Sciatic nerve (tissue), 2 donors: Measurements from ENCODE around the gene SARS2. TPM values are rescaled to one million over a fixed set of nuclear protein-coding genes. Genes with fewer than 3 reads are reported as not detected.

ENCODE experiments used
- ATAC-seq: fragments of 200-7000 bp; cut with Tn5 transposase; one replicate; pipeline ENCODE4 v1.9.1; 2020; ENCODE audit warnings: mild to moderate bottlenecking, moderate library complexity
- DNase-seq: peaks from one replicate; pipeline ENCODE4 v3.0.0-alpha.2; 2020; ENCODE audit warnings: low spot score
- intact Hi-C: fragments of 100-400 bp; cut with DNase I; formaldehyde crosslinking; loops from one replicate; pipeline ENCODE4 v1.14.2; 2022
- total RNA-seq: library from RNA; stranded (reverse); fragmentation: NEBNext Ultra II Directional; extraction: Animal tissue kit (Norgen Biotek cat#: 25700); gene quantifications from one replicate; pipeline ENCODE4 v1.2.1, GENCODE V29; 2021
- donor health status: DM: no; HTN: no; CAD: no.
- donor health status: DM: no; HTN: no; CAD: no.

SARS2 gene
- total RNA-seq, 1 donor from 2014 or later: 17.9 TPM

DNA sequence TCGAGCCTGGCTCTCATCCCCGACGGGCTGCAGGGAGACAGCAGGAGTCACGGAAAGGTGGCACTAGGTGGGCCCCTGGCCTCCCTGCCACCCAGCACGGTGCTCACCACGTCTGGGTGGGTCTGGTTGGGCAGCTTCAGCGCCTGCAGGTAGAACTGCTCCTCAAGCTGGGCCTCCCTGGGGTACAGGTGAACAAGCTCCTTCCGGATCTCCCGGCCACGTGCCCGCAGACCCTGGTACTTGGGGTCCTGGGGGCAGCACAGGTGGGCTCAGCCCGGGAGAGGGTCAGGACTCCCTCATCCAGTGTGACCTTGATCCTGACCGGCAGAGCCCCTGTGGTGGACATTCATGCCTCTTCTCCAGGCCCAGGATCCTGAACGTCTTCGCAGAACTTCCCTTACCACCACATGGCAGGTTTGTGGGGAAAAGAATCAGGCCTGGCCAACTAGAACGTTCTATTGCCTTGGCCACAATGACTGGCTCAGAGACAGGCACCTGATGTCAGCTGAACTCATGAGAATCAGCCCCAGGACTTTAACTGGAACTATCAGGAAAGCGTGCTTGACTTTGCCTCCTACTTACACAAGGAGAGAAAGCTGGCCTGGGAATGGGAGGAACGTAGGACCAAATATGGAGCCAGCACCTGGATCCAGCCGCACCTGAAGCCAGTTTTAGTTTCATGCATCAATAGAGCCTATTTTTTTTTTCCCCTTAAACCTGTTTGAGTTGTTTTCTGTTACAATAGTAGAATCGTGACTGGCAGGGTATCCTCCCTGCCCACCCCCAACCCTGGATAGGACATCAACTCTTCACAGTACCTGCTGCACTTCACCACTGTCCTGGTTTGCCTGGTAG, 8.9 kb downstream of the SARS2 start:
- intact Hi-C loops: loop anchor here (10.0 kb wide), 1 partner anchor 407 kb away; no protein-coding TSS in a partner anchor
- no peak for ATAC-seq
- no peak for DNase-seq

DNA sequence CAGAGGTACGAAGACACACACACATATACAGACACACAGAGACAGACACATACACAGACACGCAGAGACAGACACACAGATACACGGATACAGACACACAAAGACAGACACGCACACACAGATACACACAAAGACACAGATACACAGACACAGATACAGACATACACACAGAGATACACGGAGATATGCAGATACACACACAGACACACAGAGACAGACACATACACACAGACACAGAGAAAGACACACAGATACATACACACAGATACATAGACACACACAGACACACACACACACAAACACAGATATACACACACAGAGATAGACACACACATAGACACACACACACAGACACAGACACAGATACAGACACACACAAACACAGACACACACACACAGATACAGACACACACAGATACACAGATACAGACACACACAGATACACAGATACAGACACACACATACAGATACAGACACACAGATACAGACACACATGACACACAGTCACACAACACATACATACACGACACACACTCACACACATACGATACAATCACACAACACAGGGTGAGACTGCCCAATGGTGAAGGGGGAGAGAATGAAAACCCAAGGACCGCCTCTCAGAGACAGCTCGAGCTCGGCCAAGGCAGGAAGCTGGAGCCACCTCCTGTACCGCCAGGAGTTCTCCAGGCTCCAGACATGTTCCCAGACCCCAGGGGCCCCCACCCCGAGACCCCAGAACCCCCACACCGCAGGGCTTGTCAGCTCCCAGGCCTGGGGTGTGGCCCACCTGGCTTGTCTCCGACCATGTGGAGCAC, 9.8 kb downstream of the SARS2 start:
- no peak for DNase-seq
- intact Hi-C loops: loop anchor here (10.0 kb wide), 1 partner anchor 406 kb away; no protein-coding TSS in a partner anchor
- no peak for ATAC-seq

GRCh38 chr19:38919837-38920601, 10.5 kb downstream of the SARS2 start:
- ATAC-seq: no peak
- no peak for DNase-seq
- intact Hi-C loops: loop anchor here (10.0 kb wide), 1 partner anchor 405 kb away; no protein-coding TSS in a partner anchor

GRCh38 chr19:38918526-38918925, 12.0 kb downstream of the SARS2 start:
- intact Hi-C loops: no loop called here
- no peak for ATAC-seq
- DNase-seq: no peak

- ATAC-seq (no peak), DNase-seq (no peak)
- intact Hi-C loops: no loop called here
Observed at GRCh38 chr19:38917921-38918491, 12.6 kb downstream of the SARS2 start.

GRCh38 chr19:38917516-38917915, 13.0 kb downstream of the SARS2 start:
- ATAC-seq (no peak), DNase-seq (no peak)
- intact Hi-C loops: no loop called here

DNA sequence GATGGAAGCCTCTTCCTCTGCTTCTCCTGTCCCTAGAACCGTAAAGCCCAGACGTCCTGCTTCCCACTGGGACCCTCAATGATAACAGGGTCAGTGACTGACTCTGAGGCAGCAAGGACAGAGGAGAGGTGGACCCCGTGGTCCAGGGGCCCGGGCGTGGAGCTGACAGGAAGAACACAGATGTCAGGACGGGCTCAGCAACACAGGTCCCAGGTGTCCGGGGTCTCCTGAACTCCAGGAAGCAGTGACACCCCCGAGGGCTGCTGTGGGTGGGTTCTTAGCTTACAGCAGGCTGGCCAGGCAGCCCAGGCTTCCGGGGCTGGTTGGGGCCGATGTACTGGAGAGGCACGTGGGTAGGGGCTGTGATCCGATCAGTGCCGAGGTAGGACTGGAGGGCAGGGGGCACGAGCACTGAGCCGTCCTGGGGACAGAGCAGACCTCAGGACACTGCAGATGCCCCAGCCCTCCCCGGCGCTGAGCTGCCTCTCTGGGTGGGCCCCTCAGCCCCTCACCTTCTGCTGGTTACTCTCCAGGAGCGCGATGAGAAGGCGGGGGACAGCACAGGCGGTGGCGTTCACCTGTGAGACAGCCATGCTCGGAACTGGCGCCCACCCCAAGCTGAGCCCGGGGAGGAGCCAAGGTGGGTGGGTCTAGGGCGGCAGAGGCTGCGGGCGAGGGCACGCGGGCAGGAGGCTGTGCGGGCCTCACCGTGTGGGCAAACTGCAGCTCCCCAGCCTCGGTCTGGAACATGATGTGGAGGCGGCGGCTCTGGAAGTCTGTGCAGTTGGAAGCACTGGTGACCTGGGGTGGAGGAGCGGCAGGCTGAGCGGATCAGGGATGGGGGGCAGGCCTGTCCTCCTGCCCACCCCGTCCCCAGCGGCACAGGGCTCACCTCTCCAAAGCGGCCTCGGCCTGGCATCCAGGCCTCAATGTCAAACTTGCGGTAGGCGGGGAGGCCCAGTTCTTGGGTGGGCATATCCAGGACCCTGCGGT, 14.9 kb downstream of the SARS2 start:
- intact Hi-C loops: no loop called here
- DNase-seq (no peak), ATAC-seq (no peak)

DNA sequence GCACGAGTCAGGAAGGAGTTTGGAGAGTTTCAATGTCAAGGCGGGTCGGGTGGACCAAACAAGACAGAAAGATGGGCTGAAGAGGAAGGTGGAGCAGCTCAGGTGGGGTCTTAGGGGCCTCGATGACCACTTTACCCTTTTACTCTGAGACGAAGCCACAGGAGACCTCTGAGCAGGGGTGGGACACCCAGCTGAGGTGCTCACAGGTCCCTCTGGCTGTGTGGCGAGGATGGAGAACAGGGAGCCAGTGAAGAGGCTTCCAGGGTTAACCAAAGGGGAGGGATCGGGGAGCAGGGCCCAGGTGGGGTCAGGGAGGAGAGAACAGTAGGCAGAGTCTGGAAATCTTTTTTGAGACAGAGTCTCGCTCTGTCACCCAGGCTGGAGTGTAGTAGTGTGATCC, 16.6 kb downstream of the SARS2 start:
- no peak for DNase-seq

DNA sequence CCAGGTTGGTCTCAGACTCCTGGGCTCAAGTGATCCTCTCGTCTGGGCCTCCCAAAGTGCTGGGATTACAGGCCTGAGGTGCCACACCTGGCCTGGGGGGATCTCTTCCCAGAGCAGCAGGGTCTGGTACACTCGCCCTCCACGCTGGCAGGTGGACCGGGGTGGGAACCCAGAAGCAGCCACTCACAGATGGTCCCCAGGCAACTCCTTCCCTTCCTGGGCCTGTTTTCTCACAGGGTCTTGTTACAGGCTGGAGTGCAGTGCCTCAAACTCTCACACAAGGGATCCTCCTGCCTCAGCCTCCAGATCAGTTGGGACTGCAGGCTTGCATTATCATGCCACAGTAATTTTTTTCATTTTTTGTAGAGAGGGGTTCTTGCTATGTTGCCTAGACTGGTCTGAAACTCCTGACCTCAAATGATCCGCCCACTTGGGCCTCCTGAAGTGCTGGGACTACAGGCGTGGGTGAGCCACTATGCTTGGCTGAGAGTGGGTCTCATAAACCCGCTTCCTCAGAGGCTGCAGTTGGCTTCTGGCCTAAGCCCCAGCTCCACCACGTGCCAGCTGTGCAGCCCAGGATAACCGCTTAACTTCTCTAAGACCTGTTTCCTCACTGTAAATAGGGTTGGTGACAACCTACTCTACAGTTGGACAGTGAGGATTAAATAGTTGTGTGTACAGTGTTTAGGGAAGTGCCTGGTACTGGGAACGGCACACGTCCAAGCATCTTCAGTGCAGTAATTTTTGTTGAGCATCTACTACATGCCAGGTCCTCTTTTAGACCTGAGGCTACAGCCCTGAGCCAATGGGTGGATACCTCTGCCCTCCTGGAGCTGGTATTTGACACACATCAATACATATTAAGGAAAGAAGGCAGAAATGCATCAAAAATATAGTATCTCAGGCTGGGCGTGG, 17.7 kb downstream of the SARS2 start:
- intact Hi-C loops: no loop called here
- ATAC-seq: no peak
- DNase-seq: no peak

More for the DNA sequence above, 16.6 kb downstream of the SARS2 start:
- ATAC-seq: no peak
- intact Hi-C loops: no loop called here

DNA sequence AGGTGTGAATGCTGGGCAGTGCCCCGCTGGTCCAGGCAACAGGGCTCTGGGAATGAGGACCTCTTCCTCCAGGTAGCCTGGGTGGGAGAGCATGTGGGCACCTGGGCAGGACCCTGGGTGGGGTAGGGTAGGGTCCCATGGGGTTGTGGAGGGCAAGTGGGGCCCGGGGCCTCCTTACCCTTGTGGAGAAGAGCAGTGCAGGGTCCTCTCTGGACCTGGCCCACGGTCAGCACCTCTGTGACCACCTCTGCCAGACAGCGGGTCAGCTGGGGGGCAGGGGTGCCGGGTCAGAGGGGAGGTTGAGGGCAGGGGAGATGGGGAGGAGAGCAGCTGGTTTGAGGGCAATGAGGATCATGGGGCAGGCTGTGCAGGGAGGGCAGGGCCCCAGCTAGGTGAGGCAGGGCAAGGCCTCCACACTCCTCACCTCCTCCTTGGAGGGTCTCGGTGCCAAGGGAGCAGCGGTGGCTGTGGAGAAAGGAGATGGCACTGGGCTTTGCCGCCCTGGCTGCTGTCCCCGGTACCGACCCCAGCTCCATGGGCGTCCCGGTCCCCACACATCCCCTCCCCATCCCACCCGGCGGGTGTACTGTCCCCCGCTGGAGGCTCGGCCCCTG, 19.1 kb downstream of the SARS2 start:
- ATAC-seq (no peak), DNase-seq (no peak)
- intact Hi-C loops: no loop called here

DNA sequence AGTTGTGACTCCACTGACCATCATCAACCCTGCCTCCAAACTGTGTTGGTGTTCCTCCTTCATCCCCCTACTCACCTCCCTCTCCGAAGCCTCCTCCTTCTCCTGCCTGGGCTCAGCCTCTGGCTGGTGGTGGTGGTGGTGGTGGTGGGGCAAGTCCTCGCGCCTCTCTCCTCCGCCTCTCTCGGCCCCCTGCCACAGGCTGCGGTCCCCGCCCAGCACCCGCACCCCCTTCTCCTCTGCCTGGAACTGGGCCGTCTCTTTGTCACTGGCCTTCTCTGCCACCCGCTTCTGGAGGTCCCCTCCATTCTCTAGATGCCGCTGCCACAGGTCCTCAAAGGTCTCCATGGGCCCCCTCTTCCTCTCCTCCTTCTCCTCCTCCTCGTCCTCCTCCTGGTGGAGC, 20.1 kb downstream of the SARS2 start:
- intact Hi-C loops: no loop called here
- DNase-seq: no peak
- ATAC-seq: no peak

GRCh38 chr19:38908911-38909310, 21.7 kb downstream of the SARS2 start:
- DNase-seq (no peak), ATAC-seq (no peak)
- intact Hi-C loops: no loop called here

GRCh38 chr19:38907670-38908069, 22.9 kb downstream of the SARS2 start:
- DNase-seq (no peak), ATAC-seq (no peak)
- intact Hi-C loops: no loop called here

DNA sequence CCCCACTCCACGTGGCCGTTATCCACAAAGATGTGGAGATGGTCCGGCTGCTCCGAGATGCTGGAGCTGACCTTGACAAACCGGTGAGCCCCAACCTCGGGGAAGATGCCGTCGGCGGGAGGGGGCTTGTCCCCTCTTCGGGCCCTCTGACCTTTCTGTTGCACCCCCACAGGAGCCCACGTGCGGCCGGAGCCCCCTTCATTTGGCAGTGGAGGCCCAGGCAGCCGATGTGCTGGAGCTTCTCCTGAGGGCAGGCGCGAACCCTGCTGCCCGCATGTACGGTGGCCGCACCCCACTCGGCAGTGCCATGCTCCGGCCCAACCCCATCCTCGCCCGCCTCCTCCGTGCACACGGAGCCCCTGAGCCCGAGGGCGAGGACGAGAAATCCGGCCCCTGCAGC, 23.3 kb downstream of the SARS2 start:
- DNase-seq (no peak), ATAC-seq (no peak)
- intact Hi-C loops: no loop called here

- DNase-seq (no peak), ATAC-seq (no peak)
- intact Hi-C loops: loop anchor here (1.0 kb wide), 1 partner anchor 361 kb away; no protein-coding TSS in a partner anchor
Observed at GRCh38 chr19:38905620-38906019, 24.9 kb downstream of the SARS2 start.
